ENCODE measurements around the gene TMEM143. TPM values are rescaled to one million over a fixed set of nuclear protein-coding genes. Genes with fewer than 3 reads are reported as not detected.

TMEM143 gene
- total and polyA plus RNA-seq, 3 donors from 2014 or later = 5.0 to 22.9 (median 14.1) TPM

GRCh38 chr19:48390188-48391099 is 26.7 kb upstream of the TMEM143 start:
- peak; percentile 54 to 74 (median 61) for TF ChIP-seq CTCF (IDR thresholded peaks at IDR 0.05)
- no peak for TF ChIP-seq POLR2A (IDR thresholded peaks at IDR 0.05)
- intact Hi-C loops (cut with DNase I; ENCODE audit: low total_unique reads) = no loop called here
- Histone ChIP-seq H3K9me3 (no peaks in the 10 kb centered on the region), H3K27me3 (no peaks in the 10 kb centered on the region), H3K27ac (peak overlapping the region; percentile 83 to 97), H3K4me3 (peak overlapping the region; percentile 81 to 95), H3K36me3 (ENCODE audit: low read depth, missing control alignments) (no peaks in the 10 kb centered on the region), H3K4me1 (peaks cover 17% of the 10 kb centered on the region)
- 3 to 8% methylated on average over 5 to 24 of the region's 24 CpGs for WGBS, 2 donors
- DNase-seq = peak; percentile 68

GRCh38 chr19:48386981-48387380 is 23.2 kb upstream of the TMEM143 start:
- Histone ChIP-seq H3K4me3 (no peak overlapping the region), H3K27me3 (no peaks in the 10 kb centered on the region), H3K27ac (no peak overlapping the region), H3K9me3 (no peaks in the 10 kb centered on the region), H3K4me1 (peaks cover 4% of the 10 kb centered on the region), H3K36me3 (ENCODE audit: low read depth, missing control alignments) (no peaks in the 10 kb centered on the region)
- TF ChIP-seq CTCF (IDR thresholded peaks at IDR 0.05) = no peak
- no peak for TF ChIP-seq POLR2A (IDR thresholded peaks at IDR 0.05)
- WGBS, 2 donors = 84 to 95% methylated on average over 3 of the region's 3 CpGs
- intact Hi-C loops (cut with DNase I; ENCODE audit: low total_unique reads) = no loop called here
- no peak for DNase-seq

- Histone ChIP-seq H3K36me3 (ENCODE audit: low read depth, missing control alignments) (no peaks in the 10 kb centered on the region), H3K9me3 (no peaks in the 10 kb centered on the region), H3K4me1 (peaks cover 4% of the 10 kb centered on the region), H3K27me3 (no peaks in the 10 kb centered on the region), H3K27ac (no peak overlapping the region), H3K4me3 (no peak overlapping the region)
- TF ChIP-seq CTCF (IDR thresholded peaks at IDR 0.05) (no peak), POLR2A (IDR thresholded peaks at IDR 0.05) (no peak)
- 91 to 93% methylated on average over 5 to 7 of the region's 7 CpGs for WGBS, 2 donors
- no peak for DNase-seq
- intact Hi-C loops (cut with DNase I; ENCODE audit: low total_unique reads) = no loop called here
Measured at GRCh38 chr19:48385461-48386087, 21.8 kb upstream of the TMEM143 start.

GRCh38 chr19:48382286-48382685 is 18.5 kb upstream of the TMEM143 start:
- 90 to 94% methylated on average over 8 of the region's 8 CpGs for WGBS, 2 donors
- H3K27me3 ChIP-seq = no peaks in the 10 kb centered on the region
- intact Hi-C loops (cut with DNase I; ENCODE audit: low total_unique reads) = no loop called here
- no peaks in the 10 kb centered on the region for H3K4me1 ChIP-seq
- no peaks in the 10 kb centered on the region for H3K9me3 ChIP-seq
- no peak for TF ChIP-seq POLR2A (IDR thresholded peaks at IDR 0.05)
- no peak for TF ChIP-seq CTCF (IDR thresholded peaks at IDR 0.05)
- no peak for DNase-seq
- H3K27ac ChIP-seq = no peak overlapping the region
- no peaks in the 10 kb centered on the region for H3K36me3 ChIP-seq (ENCODE audit: low read depth, missing control alignments)
- no peak overlapping the region for H3K4me3 ChIP-seq
